Cardiac septum (tissue), 1 donor: ENCODE results near the gene SEC24B. TPM values are rescaled to one million over a fixed set of nuclear protein-coding genes. Genes with fewer than 3 reads are reported as not detected.
A peak's percentile ranks its signal among the peaks of the same experiment; 100 is the strongest.
"Not testable (repeated sequence)": the region's sequence is repeated elsewhere in the genome, so short reads cannot be mapped to it uniquely, and the experiment has no call there.

Experiments used
- DNase-seq: peaks from one replicate; pipeline ENCODE4 v3.0.0-alpha.2; 2020; ENCODE audit warnings: low spot score
- intact Hi-C: fragments of 100-400 bp; cut with DNase I; formaldehyde crosslinking; loops from one replicate; pipeline ENCODE4 v1.14.0; 2022
- microRNA-seq: library from miRNA; unstranded; fragments of <30 nt; microRNA quantifications from one replicate; pipeline ENCODE4 v1.2.0, GENCODE V29; 2020
- total RNA-seq: library from RNA; stranded (reverse); fragmentation: NEBNext Ultra II Directional; extraction: Animal tissue kit (Norgen Biotek cat#: 25700); gene quantifications from one replicate; pipeline ENCODE4 v1.2.1, GENCODE V29; 2021
- donor health status: DM: no; HTN: no; CAD: no.

SEC24B gene
- total RNA-seq, 1 donor from 2014 or later: 26.6 TPM

DNA sequence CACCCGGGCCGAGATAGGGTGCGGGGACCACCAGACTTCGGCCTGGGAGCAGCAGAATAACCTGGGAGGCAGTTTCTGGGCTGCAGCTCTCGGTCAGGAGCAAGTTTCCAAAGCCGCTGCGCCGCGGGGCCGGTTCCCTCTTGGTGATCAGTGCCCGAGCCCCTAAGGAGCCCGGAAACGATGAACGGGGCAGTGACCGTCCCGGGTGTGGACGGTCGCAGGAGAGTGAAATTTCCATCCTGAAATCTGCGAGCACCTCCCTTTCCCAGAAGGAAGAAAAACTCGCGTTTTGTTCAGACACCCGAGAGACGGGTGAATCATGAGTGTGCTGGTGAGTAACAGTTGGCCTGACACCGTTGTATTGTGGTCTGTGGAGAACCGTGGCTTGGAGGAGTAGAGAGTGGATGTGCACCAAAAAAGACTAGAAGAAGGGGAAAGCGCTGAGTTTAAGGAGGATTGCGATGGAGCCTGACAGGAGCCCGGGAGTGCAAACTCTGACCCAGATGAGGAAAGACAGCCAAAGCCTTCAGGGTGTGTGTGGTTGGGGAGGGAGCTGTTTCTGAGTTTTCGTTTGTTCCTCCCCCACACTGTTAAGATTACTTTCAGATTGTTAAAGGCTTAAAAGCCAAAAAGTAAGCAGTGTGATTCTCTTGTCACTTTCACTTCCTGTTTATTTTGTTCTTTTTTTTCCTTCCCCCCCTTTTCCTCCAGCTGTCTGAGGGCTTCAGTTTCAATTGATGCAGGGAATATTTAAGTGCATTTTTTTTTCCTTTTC lies 127.3 kb downstream of the SEC24B start:
- DNase-seq: peak; percentile 83
- intact Hi-C loops: loop anchor here (5.0 to 10.0 kb wide), 2 partner anchors 129 to 254 kb away; partner anchors contain the start of genes GAR1 and SEC24B

DNA sequence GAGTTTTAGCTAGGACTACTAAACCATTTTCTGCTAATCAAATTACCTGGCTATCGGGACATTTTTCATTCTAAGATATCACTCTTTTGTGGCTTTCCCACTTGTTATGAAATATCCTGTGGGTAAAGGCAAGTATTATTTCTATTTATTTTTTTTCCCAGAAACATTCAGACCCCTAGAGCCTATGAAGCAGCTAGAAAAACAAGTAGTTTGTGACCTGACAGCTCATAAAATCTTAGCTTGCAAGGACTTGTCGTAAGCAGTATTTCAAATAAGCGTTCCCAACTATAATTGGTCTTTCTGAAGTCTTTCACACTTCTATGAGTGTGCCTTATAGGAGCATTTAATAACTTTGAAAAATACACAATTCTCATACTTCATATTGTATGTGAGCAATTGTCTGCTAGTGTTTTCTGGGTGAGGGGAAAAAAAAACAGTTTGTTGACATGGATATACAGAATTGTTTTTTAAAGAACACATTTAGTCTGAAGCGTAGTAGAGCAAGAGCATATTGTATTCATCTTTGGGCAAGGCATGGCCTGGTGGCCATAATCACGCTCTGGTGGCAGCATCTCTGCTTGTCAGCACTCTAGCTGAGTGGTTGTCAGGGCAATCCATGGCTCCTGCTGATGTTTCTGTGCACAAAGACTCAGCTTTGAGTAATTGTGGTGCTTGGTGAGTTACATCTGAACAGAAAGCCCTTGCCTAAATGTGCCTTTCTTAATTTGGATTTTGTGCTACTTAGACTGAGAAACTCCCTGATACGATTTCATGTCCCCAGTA lies 129.0 kb downstream of the SEC24B start:
- no peak for DNase-seq
- intact Hi-C loops: loop anchor here (5.0 to 10.0 kb wide), 2 partner anchors 130 to 252 kb away; partner anchors contain the start of genes GAR1 and SEC24B

DNA sequence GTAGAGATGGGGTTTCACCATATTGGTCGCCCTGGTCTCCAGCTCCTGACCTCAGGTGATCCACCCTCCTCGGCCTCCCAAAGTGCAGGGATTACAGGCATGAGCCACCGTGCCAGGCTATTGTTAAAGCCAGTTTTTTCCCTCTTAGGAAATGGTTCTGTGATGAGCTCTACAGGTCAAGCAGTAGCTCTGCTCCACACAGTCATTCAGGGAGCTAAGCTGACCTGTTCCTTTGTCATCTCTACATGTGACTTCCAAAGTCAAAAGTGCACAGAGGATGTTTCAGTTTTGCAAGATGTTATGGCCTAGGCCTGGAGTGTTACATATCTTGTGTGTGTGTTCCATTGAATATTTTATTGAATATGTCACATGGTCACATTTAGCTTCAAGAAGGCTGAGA lies 137.9 kb downstream of the SEC24B start:
- intact Hi-C loops: no loop called here
- no peak for DNase-seq

DNA sequence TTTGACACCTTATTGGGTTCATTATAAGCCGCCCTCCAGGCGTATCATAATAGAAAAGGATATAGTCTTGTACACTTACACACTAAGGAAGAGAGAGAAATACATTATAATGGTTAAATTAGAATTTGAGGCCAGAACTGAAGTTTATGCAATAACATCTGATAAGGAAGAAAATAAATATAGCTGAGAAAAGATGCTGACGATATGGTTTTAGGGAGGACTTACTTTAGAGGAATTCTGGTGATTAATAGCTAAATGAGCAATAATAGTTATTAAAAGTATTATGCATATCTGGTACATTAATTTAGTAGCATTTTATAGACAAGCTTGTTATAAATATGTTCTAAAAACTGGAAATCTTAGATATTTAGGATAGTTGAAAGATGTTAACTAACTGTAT lies 138.5 kb downstream of the SEC24B start:
- DNase-seq: no peak
- intact Hi-C loops: no loop called here

DNA sequence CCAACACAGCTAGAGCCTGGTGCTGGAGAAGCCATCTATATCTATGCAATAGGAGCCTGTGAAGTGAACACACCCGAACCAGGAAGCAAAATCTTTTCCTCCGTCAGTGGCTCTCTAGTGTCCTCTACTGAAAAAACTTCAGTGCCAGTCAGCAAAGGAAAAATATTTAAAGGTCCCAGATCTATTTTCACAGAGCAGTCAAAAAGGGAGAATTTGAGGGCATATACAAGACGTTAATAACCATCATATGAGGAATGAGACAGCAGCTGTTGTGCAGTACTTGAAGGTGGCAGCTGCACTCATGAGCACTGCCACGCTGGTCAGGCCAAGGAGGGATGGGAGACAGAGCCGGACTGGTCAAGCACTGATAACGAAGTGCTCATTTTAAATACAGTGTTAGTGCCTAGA lies 140.8 kb downstream of the SEC24B start:
- intact Hi-C loops: no loop called here
- no peak for DNase-seq

DNA sequence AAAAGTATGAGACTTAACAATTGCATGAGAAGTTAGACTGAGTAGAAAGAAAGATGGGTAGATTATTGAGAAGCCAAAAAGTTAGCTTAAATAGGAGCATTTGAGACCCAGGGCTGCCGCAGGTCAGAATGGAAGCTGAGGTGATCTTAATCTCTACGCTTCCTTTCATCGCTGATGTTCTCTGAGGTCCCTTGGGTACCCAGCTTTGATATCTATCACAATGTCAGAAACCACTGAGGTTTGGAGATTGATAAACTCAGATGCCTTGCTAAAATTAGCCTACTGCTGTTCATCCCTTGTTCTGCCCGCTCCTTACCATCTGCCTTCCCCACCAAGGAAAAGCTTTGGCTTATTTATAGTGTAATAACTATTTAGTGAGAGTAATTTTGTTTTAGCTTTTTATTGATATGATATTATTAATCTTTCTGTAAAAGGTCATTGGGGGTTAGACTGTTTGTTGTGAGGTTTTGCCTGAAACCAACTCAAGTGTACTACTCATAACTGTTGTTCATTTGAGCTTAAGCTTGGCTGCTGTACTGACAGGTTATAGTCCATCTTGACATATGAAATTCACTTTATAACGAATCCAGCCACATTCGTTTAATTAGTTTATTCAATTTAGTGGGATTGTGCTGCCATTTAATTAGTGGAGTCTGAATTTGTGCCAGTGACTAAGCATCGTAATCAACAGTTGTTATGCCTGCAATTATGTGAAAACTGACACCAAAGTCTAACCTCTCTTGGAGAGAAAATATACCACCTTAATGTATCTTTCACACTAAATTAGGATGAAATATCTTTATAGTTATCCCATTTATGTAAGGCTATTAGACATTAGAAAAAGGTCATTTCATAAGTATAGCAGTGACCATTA lies 141.6 kb downstream of the SEC24B start:
- intact Hi-C loops: no loop called here
- DNase-seq: no peak

DNA sequence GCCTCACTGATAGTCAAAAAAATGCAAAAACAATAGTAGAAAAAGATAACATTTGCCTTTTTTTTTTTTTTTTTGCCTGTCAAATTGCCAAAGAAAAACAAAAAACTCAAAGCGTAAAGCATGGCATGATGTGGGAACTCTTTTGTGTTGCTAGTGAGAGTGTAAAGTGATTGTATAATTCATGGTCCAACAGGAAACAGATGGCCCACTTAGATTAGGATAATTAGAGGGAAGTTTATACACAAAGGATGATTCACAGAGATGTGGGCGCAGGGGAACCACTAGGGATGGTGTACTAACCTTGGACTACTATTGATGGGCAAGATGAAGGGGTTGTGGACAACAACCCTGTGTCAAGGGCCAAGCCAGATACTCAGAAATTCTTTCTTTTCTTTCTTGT lies 142.8 kb downstream of the SEC24B start:
- DNase-seq: no peak
- intact Hi-C loops: no loop called here

DNA sequence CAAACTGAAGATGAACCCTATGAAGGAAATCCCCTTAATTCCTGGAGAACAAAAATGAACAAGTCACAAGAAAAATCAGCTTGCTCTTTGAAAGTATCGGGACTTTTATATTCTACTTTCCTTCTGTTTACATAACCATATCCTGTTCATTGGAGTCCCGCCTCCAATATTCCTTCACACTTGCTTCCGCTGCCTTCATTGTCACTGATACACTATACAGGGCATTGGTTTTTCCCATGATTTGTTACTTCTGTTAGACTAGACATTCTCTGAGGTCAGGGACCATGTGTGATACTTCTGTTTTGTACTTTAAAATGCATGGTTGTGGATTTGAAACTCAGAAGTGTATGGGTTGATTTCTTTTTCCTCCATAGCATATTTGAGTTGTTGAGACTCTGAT lies 145.2 kb downstream of the SEC24B start:
- intact Hi-C loops: no loop called here
- DNase-seq: no peak

- intact Hi-C loops, DNase-seq: not testable (repeated sequence)
These were observed 146.4 kb downstream of the SEC24B start for GRCh38 chr4:109579997-109580396.

DNA sequence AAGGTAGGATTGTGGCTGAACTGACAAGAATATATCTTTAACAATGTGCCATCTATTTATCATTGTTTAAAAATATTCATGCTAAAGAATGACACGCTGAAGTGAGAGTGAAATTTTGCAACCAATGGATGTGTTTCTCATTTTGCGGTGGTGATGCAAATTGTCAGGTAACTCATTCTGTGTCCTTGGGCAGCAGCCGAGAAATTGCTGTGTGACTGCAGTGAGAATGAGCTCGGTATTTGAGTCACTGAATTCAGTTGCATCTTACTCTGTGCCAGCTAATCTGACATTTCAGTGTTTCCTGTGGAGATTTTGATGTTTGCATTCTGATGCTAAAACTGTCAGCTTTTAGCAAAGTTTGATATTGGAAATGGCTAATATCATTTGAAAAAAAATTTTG lies 154.6 kb downstream of the SEC24B start:
- intact Hi-C loops: no loop called here
- no peak for DNase-seq

- no peak for DNase-seq
- intact Hi-C loops: no loop called here
These were observed 155.5 kb downstream of the SEC24B start for GRCh38 chr4:109589119-109589518.

GRCh38 chr4:109589605-109590004 lies 156.0 kb downstream of the SEC24B start:
- intact Hi-C loops: no loop called here
- no peak for DNase-seq

Small RNA genes lying within 50 kb of the gene (microRNA-seq; reads per million reads assigned to microRNA genes)
- gene MIR576: 4.4 reads per million, percentile 4 among the genes with 10 or more reads in this experiment

Other genes with a start within 250 kb of the SEC24B start
- gene COL25A1, start 131.2 kb upstream of the SEC24B start, total RNA-seq: 1.00 TPM
- 6.6 TPM for gene MCUB, start 126.4 kb downstream of the SEC24B start, total RNA-seq